Endothelial cell of umbilical vein (primary cell): ENCODE results near the gene UBE2I. TPM values are rescaled to one million over a fixed set of nuclear protein-coding genes. Genes with fewer than 3 reads are reported as not detected.

Experiments used
- BruUV-seq: library from RNA; stranded (reverse); fragments of 400-500 nt; replicated peaks from 2 replicates; lab custom pipeline; 2021; lab: Mats Ljungman, UMichigan
- CTCF ChIA-PET: fragments of 300-600, 350-600 bp; sonication (Branson Sonifier 250); formaldehyde crosslinking; loops from one replicate; lab custom pipeline; 2021; ENCODE audit warnings: antibody characterized with exemption, inconsistent platforms; lab: Charles Lee
- POLR2A ChIA-PET: fragments of 300-600, 350-600 bp; sonication (Branson Sonifier 250); formaldehyde crosslinking; loops from one replicate; lab custom pipeline; 2021; ENCODE audit warnings: antibody characterized with exemption, inconsistent platforms; lab: Charles Lee
- DNase-seq: peaks from one replicate; pipeline ENCODE4 v3.0.0-alpha.2; 2011; ENCODE audit warnings: low read depth, low spot score
- FAIRE-seq: peaks from 2 replicates; lab custom pipeline; 2011; peaks lifted over from hg19 to GRCh38; lab: Jason Lieb, UNC
- H2AFZ ChIP-seq: 2 replicates; pipeline ENCODE4 v1.6.0; 2012; ENCODE audit warnings: low read depth, low read length, control low read depth, inconsistent platforms
- H3K27ac ChIP-seq: 2 replicates; pipeline ENCODE4 v1.5.1; 2011; ENCODE audit warnings: low read depth, mild to moderate bottlenecking, control low read depth, low read length, moderate library complexity; ENCODE audit not compliant: insufficient read depth
- H3K27me3 ChIP-seq, 2 experiments: 2 replicates each; pipeline versions ENCODE4 v1.6.0 to v1.6.1; 2011; ENCODE audit warnings: low read length in 2 of 2, mixed read lengths in 1 of 2; ENCODE audit not compliant: control insufficient read depth in 2 of 2, insufficient read depth in 2 of 2
- H3K36me3 ChIP-seq, 2 experiments: 2 replicates in 1 of 2; 3 replicates in 1 of 2; pipeline ENCODE4 v1.5.1; 2011; ENCODE audit warnings: low read length in 2 of 2, mild to moderate bottlenecking in 1 of 2, moderate library complexity in 1 of 2; ENCODE audit not compliant: control insufficient read depth in 2 of 2, insufficient read depth in 2 of 2; ENCODE audit errors: extremely low read depth in 1 of 2
- H3K4me1 ChIP-seq: 3 replicates; pipeline ENCODE4 v1.5.1; 2011; ENCODE audit warnings: mild to moderate bottlenecking, low read length; ENCODE audit not compliant: control insufficient read depth, insufficient read depth; ENCODE audit errors: extremely low read depth
- H3K4me2 ChIP-seq: 2 replicates; pipeline ENCODE4 v1.6.1; 2011; ENCODE audit warnings: low read length, control low read depth, mixed read lengths; ENCODE audit not compliant: insufficient read depth
- H3K4me3 ChIP-seq, 3 experiments: fragments of 200-600 bp in 1 of 3; sonication (generic), shearing (Covaris generic) in 1 of 3; replicated peaks in 1 of 3; 2 replicates each; pipeline ENCODE4 v1.5.1; 2011 to 2016; ENCODE audit warnings: control low read depth in 3 of 3, low read length in 3 of 3, mild to moderate bottlenecking in 2 of 3, inconsistent platforms in 1 of 3, low read depth in 1 of 3, moderate library complexity in 1 of 3; ENCODE audit not compliant: insufficient read depth in 1 of 3
- H3K79me2 ChIP-seq: 2 replicates; pipeline ENCODE4 v1.6.0; 2012; ENCODE audit warnings: low read length, inconsistent platforms; ENCODE audit not compliant: control insufficient read depth, insufficient read depth
- H3K9ac ChIP-seq: replicated peaks from 2 replicates; pipeline ENCODE3; 2011; ENCODE audit warnings: low read length, control low read depth; ENCODE audit not compliant: insufficient read depth; ENCODE audit errors: extremely low read depth
- H3K9me1 ChIP-seq: replicated peaks from 3 replicates; pipeline ENCODE4 v1.6.0; 2011; ENCODE audit warnings: mild to moderate bottlenecking, low read length; ENCODE audit not compliant: control insufficient read depth, insufficient read depth; ENCODE audit errors: extremely low read depth
- H3K9me3 ChIP-seq: replicated peaks from 2 replicates; pipeline ENCODE4 v1.5.1; 2012; ENCODE audit warnings: low read length, inconsistent platforms; ENCODE audit not compliant: control insufficient read depth, insufficient read depth
- H4K20me1 ChIP-seq: replicated peaks from 2 replicates; pipeline ENCODE3; 2011; ENCODE audit warnings: mild to moderate bottlenecking, low read length; ENCODE audit not compliant: control insufficient read depth, insufficient read depth; ENCODE audit errors: extremely low read depth
- EZH2 ChIP-seq: IDR thresholded peaks from 2 replicates; pipeline ENCODE4 v1.6.1; 2012; ENCODE audit warnings: borderline replicate concordance, low read depth, mild to moderate bottlenecking, moderate library complexity, low read length, inconsistent platforms; ENCODE audit not compliant: severe bottlenecking
- FOS ChIP-seq: IDR thresholded peaks from 2 replicates; pipeline ENCODE4 v1.6.1; 2011; ENCODE audit warnings: mild to moderate bottlenecking, low read length, moderate library complexity, borderline replicate concordance; ENCODE audit not compliant: insufficient read depth
- GATA2 ChIP-seq: IDR thresholded peaks from 2 replicates; pipeline ENCODE4 v1.7.0; 2011; ENCODE audit warnings: low read depth, mild to moderate bottlenecking, moderate library complexity, mixed read lengths, low read length; ENCODE audit not compliant: insufficient read length, insufficient read depth
- JUN ChIP-seq: IDR thresholded peaks from 2 replicates; pipeline ENCODE4 v1.6.1; 2011; ENCODE audit warnings: borderline replicate concordance, low read depth; ENCODE audit not compliant: insufficient read length, insufficient read depth
- MYC ChIP-seq: IDR thresholded peaks from one replicate; pipeline ENCODE4 v1.6.1; 2011; ENCODE audit warnings: mild to moderate bottlenecking, low read depth, low read length
- POLR2A ChIP-seq: IDR thresholded peaks from 2 replicates; pipeline ENCODE4 v1.6.1; 2012; ENCODE audit warnings: low read depth, mild to moderate bottlenecking, control low read depth, low read length
- POLR2AphosphoS5 ChIP-seq: IDR thresholded peaks from 2 replicates; pipeline ENCODE4 v1.6.1; 2012; ENCODE audit warnings: low read depth, mild to moderate bottlenecking, control low read depth, low read length, moderate library complexity; ENCODE audit not compliant: insufficient read depth
- dilution Hi-C: fragments of 300-500 bp; cut with MboI; formaldehyde crosslinking; loops from one replicate; pipeline ENCODE4 v1.15.0; 2019; ENCODE audit warnings: low sequenced_read_pairs; ENCODE audit not compliant: extremely low pct_ligation_motif_present
- intact Hi-C: fragments of 100-400 bp; cut with micrococcal nuclease; formaldehyde crosslinking; loops from one replicate; pipeline ENCODE4 v1.10.0; 2022
- polyA plus RNA-seq, 4 experiments: library from polyadenylated mRNA; depleted of rRNA in 3 of 4; stranded (reverse) in 3 of 4; unstranded in 1 of 4; fragments of >200 nt; gene quantifications; 2 replicates each; pipeline versions ENCODE4 v1.2.1 to v1.2.3, GENCODE V29; 2011 to 2012; ENCODE audit warnings: missing spikeins in 1 of 4
- total RNA-seq: library from RNA; stranded (reverse); gene quantifications from 2 replicates; pipeline ENCODE4 v1.2.3, GENCODE V29; 2021
- TF ChIP-seq, protein P1 (sequence below), 2 donors: IDR thresholded peaks; 1 replicate in 1 of 2; 2 replicates in 1 of 2; pipeline ENCODE4 v1.5.1; 2011; ENCODE audit warnings: low read length in 2 of 2, mild to moderate bottlenecking in 2 of 2, moderate library complexity in 2 of 2, control low read depth in 1 of 2, inconsistent platforms in 1 of 2, low read depth in 1 of 2; ENCODE audit not compliant: insufficient read depth in 1 of 2; ENCODE audit errors: extremely low read depth in 1 of 2
- TF ChIP-seq, protein P2 (sequence below): IDR thresholded peaks from 2 replicates; pipeline ENCODE4 v1.6.1; 2011; ENCODE audit not compliant: insufficient read depth, insufficient read length

Gene UBE2I
- total and polyA plus RNA-seq, 2 donors (not counting 3 experiments of a cell fraction or from before 2014, with no cell fraction given), result 122 to 233 TPM

DNA sequence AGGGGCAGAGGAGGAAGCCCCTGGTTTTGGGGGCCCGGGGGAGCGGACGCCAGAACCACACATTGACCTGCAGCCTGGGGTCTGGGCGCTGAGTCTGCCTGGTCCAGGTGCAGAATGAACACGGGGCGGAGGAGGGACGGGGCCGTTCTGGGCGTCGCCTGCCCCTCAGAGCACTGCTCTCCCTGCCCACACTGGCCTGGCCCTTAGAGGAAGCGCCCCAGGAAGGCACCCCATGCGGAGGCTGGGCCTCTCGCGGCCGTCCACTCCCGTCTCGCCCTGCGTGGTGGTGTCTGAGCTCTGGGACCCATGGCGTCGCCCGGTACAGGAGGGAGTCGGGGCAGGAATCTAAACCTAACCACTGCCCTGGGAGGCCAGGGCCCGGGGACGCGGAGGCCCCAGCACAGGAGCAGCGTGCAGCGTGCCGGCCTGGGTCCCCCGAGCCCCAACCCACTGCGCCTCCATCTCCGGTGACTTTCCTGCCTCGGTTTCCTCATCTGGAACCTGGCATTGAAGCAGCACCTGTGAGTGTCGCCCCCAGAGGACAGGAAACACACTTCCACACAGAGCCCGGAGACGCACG lies 49.2 kb upstream of the UBE2I start:
- no peak overlapping the region for H3K4me3 ChIP-seq
- H2AFZ ChIP-seq, result no peak overlapping the region
- intact Hi-C loops (no loop called here), dilution Hi-C loops (no loop called here)
- no peaks in the 10 kb centered on the region for H3K9me1 ChIP-seq
- H3K27ac ChIP-seq, result no peak overlapping the region
- H4K20me1 ChIP-seq, result no peaks in the 10 kb centered on the region
- ChIA-PET POLR2A (no interaction called here), CTCF (no interaction called here)
- DNase-seq (no peak), FAIRE-seq (no peak)
- TF ChIP-seq MYC, result no peak
- TF ChIP-seq POLR2AphosphoS5, result no peak
- TF ChIP-seq EZH2, result no peak
- TF ChIP-seq, protein P1, sequence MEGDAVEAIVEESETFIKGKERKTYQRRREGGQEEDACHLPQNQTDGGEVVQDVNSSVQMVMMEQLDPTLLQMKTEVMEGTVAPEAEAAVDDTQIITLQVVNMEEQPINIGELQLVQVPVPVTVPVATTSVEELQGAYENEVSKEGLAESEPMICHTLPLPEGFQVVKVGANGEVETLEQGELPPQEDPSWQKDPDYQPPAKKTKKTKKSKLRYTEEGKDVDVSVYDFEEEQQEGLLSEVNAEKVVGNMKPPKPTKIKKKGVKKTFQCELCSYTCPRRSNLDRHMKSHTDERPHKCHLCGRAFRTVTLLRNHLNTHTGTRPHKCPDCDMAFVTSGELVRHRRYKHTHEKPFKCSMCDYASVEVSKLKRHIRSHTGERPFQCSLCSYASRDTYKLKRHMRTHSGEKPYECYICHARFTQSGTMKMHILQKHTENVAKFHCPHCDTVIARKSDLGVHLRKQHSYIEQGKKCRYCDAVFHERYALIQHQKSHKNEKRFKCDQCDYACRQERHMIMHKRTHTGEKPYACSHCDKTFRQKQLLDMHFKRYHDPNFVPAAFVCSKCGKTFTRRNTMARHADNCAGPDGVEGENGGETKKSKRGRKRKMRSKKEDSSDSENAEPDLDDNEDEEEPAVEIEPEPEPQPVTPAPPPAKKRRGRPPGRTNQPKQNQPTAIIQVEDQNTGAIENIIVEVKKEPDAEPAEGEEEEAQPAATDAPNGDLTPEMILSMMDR (IDR thresholded peaks at IDR 0.05; ENCODE audit: extremely low read depth in 1 of 2, insufficient read depth in 1 of 2, low read depth in 1 of 2, low read length in 2 of 2), result no peak
- TF ChIP-seq, protein P2, sequence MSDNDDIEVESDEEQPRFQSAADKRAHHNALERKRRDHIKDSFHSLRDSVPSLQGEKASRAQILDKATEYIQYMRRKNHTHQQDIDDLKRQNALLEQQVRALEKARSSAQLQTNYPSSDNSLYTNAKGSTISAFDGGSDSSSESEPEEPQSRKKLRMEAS, result no peak
- no peak for TF ChIP-seq FOS
- TF ChIP-seq GATA2, result no peak
- no peak for TF ChIP-seq POLR2A
- no peak for TF ChIP-seq JUN
- no peaks in the 10 kb centered on the region for H3K36me3 ChIP-seq
- BruUV-seq, result no TSS peak
- no peaks in the 10 kb centered on the region for H3K79me2 ChIP-seq
- H3K9ac ChIP-seq, result no peak overlapping the region
- H3K27me3 ChIP-seq, result peaks cover 21 to 25% of the 10 kb centered on the region in 2 experiments
- H3K4me1 ChIP-seq, result no peaks in the 10 kb centered on the region
- no peak overlapping the region for H3K4me2 ChIP-seq
- H3K9me3 ChIP-seq, result no peaks in the 10 kb centered on the region
